Fibroblast of skin of right quadriceps (primary cell): ENCODE measurements around the gene DTNB.
"Not testable (repeated sequence)": the region's sequence is repeated elsewhere in the genome, so short reads cannot be mapped to it uniquely, and the experiment has no call there.

ENCODE experiments used
- DNase-seq: peaks from one replicate; pipeline ENCODE4 v3.0.0-alpha.2; 2013

Gene DTNB

DNA sequence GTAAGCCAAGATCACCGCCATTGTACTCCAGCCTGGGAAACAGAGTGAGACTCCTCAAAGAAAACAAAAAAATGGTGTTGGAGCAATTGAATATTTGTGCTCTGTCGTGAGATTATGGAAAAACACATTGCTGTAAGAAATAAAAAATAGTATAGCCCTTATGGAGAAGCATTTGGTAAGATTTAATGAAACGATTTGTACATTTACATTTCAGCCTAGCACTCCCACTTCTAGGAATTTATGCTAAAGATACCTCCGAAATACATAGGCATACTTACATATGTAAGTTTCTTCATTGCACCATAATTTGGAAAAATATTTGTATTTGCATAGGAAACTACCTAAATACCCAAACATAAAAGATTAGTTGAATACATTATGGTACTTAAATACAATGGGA is 8.7 kb upstream of the DTNB start:
- DNase-seq, result no peak

DNA sequence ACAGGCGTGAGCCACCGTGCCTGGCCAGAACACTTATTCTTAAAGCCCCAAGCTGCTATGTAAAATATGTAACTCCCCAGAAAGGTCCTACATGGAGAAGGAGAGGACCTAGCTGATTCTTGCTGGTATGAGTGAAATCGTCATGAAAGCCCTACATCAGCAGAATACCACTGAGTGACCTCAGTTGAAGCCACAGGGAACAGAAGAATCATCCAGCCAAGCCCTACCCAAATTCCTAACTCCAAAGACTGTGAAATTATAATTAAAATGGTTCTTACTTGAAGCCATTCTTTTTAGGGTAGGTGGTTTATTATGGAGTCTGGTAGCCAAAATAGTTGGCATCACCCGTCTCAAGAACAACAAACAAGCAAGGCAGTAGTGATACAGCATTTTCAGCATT is 4.5 kb upstream of the DTNB start:
- DNase-seq, result no peak

- DNase-seq, result no peak
Observed at GRCh38 chr2:25674077-25674362, 643 bp upstream of the DTNB start.

- peak; percentile 41 for DNase-seq
Observed at GRCh38 chr2:25672494-25673299, 680 bp downstream of the DTNB start.

- no peak for DNase-seq
Observed at GRCh38 chr2:25671622-25672021, 1.8 kb downstream of the DTNB start.

GRCh38 chr2:25669520-25669919 is 3.9 kb downstream of the DTNB start:
- no peak for DNase-seq

DNA sequence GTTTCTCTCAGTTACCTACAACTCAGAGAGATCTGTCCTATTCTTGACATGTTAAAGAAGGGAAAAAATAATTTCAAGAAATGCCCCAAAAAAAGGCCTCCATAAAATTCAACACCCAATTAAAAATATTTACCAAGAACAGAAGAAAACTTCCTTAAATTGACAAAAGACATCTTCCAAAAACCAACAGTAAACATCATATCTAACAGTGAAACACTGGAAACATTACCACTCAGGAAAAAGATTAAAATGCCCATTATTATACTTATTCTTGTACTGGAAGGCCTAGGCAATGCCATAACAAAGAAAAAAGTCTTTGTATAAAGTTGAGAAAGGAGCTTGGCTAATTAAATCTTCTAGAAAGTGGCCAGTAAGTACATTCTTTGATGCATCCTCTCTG is 7.2 kb downstream of the DTNB start:
- DNase-seq, result no peak

DNA sequence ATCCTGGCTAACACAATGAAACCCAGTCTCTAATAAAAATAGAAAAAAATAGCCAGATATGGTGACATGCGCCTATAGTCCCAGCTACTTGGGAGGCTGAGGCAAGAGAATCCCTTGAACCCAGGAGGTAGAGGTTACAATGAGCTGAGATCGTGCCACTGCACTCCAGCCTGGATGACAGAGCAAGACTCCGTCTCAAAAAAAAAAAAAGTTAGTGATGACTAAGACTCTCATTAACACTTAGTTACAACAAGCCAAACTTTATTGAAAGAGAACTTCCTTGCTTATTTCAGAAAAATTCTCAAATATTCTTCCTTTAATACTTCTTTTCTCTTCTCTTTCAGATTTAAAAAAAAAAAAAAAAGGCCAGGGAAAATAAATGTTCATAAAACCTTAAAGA is 7.9 kb downstream of the DTNB start:
- DNase-seq, result not testable (repeated sequence)

DNA sequence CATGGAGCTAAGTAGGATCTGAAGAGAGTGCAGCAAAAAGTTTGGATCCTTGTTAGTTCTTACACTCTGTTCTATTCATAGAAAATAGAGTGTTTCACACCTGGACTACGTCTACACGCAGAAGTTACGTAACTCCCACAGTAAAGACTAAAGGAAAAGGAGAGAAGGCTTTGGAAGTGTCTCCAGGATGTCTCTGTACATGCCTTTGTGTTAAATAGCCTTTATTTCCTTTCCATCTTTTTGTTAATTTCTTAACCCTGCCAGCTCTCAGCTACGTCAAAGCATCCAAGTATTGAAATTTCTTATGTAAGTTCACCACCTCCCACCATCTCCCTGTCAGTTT is 8.4 kb downstream of the DTNB start:
- DNase-seq, result no peak

- peak; percentile 52 for DNase-seq
Observed at GRCh38 chr2:25664183-25664964, 9.0 kb downstream of the DTNB start.

DNA sequence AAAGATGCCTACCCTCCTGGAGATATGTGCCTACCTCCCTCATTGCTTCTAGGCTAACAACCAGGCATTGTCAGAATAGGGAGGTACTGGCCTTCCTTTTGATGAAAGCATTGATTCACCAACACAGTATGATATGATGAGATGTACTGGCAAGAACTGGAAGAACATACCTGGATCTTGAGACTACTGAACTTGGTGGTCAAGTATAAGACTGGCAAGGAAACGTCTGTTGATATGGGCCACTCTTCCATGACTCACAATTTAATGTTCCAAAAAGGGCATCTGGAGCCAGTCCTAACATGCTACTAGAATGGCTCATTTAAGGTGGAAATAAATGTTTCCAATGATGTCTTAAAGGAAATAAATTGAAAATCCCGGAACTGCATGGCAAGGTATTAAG is 18.1 kb downstream of the DTNB start:
- DNase-seq, result no peak

DNA sequence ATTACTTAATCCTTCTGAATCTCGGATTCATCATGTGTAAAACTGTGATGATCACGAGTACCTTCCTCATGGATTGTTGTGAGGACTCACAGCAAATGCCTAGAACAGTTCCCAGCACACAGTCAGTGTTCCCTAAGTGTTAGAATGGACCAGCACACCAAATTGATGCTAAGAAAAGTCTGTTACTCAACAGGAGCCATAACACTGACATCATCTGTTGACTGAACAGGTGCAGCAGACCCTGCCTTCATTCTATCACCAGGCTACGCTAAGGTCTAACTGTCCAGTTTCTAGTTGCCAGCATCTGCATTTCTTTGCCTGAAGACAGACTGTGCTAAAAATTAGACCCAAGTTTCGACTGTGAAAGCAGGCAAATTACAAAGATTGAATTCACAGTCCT is 18.6 kb downstream of the DTNB start:
- DNase-seq, result no peak

GRCh38 chr2:25651782-25652455 is 21.5 kb downstream of the DTNB start:
- DNase-seq, result no peak

DNA sequence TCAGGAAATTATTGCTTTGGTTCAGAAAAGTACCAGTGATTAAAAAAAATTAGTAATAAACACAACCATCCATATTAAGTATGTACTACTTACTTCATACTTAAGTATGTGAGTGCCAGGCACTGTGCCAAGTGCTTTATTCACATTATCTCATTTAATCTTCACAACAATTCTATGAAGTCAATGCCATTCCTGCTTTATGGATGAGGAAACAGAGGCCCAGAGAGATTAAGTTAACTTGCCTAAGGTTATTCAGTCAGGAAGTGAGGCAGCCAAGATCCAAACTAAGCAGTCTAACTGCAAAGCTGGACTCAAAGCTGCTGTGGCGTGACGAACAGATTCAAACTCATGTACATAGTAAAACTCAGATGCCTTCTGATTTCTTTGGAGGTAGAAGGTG is 22.3 kb downstream of the DTNB start:
- peak; percentile 51 for DNase-seq

- DNase-seq, result no peak
Observed at GRCh38 chr2:25650256-25650655, 23.1 kb downstream of the DTNB start.

DNA sequence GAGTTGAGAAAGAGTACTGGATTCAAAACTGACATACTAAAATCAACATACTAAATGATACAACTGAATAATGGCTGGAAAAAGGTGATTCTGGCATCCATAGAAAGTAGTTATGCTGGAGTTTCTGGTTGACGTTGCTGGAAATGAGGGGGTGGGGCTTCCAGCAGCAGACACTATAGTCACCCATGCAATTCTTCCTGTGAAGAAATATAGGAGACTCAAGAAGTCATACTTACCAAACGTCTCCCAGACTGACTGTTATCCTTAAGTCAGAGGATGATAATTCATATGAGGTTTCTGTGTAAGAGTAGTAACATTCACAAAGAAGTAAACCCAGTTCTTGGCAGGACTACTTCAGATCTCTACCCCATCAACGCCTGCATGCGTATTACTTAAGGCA is 23.6 kb downstream of the DTNB start:
- DNase-seq, result no peak

GRCh38 chr2:25642298-25642697 is 31.1 kb downstream of the DTNB start:
- no peak for DNase-seq

DNA sequence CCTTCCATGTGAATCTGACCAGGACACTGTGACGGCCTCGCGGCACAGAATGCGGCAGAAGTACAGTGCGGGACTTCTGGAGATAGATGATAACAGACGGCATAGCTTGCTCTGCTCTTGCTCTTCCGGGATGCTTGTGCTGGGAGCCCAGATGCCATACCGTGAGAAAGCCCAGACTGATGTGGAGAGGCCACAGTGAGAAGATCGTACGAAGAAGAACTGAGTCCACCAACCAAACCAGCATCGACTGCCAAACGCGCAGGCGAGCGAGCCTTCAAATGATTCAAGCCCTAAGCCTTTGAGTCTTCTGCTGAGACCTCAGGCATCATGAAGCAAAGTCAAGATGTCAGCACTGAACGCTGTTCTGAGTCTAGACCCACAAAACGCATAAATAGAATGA is 33.7 kb downstream of the DTNB start:
- no peak for DNase-seq

GRCh38 chr2:25639131-25639530 is 34.2 kb downstream of the DTNB start:
- DNase-seq, result no peak

DNA sequence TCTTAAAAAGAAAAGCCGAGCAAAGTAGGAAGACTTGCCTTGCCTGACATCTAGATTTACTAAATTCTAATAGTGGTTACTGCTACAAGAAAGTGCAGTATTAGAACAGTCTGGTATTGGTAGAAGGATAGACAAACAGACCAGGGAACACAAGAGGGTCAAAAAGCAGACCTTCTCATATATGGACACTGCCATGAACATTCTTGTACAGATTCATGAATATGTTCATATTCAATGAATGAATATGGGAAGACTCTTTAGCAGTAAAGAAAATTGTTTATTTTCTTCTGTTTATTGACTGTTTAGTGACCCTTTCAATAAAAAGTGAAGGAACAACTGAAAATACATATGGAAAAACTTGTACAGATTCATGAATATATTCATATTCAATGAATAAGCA is 37.6 kb downstream of the DTNB start:
- no peak for DNase-seq

DNA sequence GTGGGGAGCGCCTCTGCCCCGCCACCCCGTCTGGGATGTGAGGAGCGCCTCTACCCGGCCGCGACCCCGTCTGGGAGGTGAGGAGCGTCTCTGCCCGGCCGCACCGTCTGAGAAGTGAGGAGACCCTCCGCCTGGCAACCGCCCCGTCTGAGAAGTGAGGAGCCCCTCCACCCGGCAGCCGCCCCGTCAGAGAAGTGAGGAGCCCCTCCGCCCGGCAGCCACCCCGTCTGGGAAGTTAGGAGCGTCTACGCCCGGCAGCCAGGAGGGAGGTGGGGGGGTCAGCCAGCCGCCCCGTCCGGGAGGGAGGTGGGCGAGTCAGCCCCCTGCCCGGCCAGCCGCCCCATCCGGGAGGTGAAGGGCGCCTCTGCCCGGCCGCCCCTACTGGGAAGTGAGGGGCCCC is 39.6 kb downstream of the DTNB start:
- DNase-seq, result not testable (repeated sequence)

GRCh38 chr2:25632396-25632795 is 41.0 kb downstream of the DTNB start:
- no peak for DNase-seq

DNA sequence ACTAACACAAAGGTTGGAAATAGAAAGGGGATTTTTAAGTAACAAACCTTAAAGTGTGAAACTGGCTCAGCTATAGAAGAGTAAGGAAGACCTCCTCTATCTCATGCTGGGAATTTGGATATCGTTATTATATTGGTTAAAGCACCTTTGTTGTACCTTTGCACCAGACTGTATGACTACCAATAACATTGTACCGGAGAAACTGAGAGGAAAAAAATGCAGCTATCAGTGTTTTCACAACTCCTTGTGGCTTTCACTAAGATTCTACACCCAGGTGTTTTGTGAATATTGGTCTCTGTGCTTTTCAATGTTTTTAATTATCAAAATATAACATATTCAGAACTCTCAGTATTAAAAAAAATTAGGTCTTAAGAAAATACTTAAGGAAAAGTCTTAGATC is 48.7 kb downstream of the DTNB start:
- DNase-seq, result no peak

DNA sequence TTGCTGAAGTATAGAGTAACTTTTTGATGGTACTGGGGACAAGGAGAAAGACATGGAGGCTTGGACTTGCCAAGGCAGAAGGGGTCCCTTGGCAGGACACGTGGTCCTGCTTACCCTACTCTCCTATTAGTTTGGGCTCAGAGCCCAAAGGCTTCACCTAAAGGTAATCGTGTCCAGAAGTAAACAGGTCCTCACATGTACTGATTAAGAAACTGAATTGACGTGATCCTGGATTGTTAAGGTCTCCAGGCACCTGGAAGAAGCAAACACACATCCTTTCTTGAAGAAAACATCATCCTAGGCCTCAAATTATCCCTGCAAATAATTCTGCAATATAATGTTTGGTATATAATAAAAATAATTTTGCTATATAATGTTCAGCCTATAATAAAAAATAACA is 50.0 kb downstream of the DTNB start:
- no peak for DNase-seq
